Measurements from ENCODE around the gene BOLA3.

GRCh38 chr2:74093840-74094239 lies 53.9 kb downstream of the BOLA3 start:
- TF ChIP-seq CTCF (IDR thresholded peaks at IDR 0.05) (no peak), EZH2 (IDR thresholded peaks at IDR 0.05; ENCODE audit: borderline replicate concordance, insufficient read depth, low read depth, low read length, poor library complexity, severe bottlenecking) (no peak)
